K562 (cell line): ENCODE measurements around the gene TP73. TPM values are rescaled to one million over a fixed set of nuclear protein-coding genes. Genes with fewer than 3 reads are reported as not detected.

Experiments used
- ATAC-seq: fragments of 200-7000 bp; cut with Tn5 transposase; 3 replicates; pipeline ENCODE4 v1.9.1; 2020; ENCODE audit warnings: moderate library complexity
- BruUV-seq: library from RNA; stranded (reverse); fragments of 400-500 nt; replicated peaks from 2 replicates; lab custom pipeline; 2021; lab: Mats Ljungman, UMichigan
- CTCF ChIA-PET: fragments of 300-600 bp; formaldehyde crosslinking; extraction: SDS; loops from one replicate; lab custom pipeline; 2021; ENCODE audit warnings: low intra/inter-chr PET ratio; lab: Yijun Ruan, JAX
- POLR2A ChIA-PET: fragments of 300-600, 350-650 bp; sonication (Branson Sonifier 250); formaldehyde crosslinking; extraction: SDS; loops from one replicate; lab custom pipeline; 2021; ENCODE audit warnings: antibody characterized with exemption, inconsistent platforms; lab: Yijun Ruan, JAX
- DNase-seq, 4 experiments: peaks; one replicate each; pipeline versions ENCODE4 v3.0.0 to v3.0.0-alpha.2; 2011 to 2018; ENCODE audit warnings: low spot score in 3 of 4, mixed read lengths in 3 of 4; ENCODE audit errors: extremely low read depth in 1 of 4
- FAIRE-seq: peaks from 2 replicates; lab custom pipeline; 2011; peaks lifted over from hg19 to GRCh38; lab: Jason Lieb, UNC
- H2AFZ ChIP-seq: 2 replicates; pipeline ENCODE4 v1.6.0; 2011; ENCODE audit warnings: low read depth, low read length, control low read depth, inconsistent platforms
- H3K27ac ChIP-seq: fragments of 200-600 bp; 3 replicates; pipeline ENCODE4 v1.8.0; 2011; ENCODE audit warnings: low read depth, mild to moderate bottlenecking, control low read depth, inconsistent platforms, low read length, moderate library complexity, mixed read lengths; ENCODE audit errors: extremely low read depth
- H3K27me3 ChIP-seq, 2 experiments: fragments of 300-600 bp in 1 of 2; 2 replicates in 1 of 2; 3 replicates in 1 of 2; pipeline versions ENCODE4 v1.6.0 to v1.8.0; 2011; ENCODE audit warnings: inconsistent platforms in 2 of 2, low read length in 2 of 2, mild to moderate bottlenecking in 1 of 2, mixed read lengths in 1 of 2, moderate library complexity in 1 of 2; ENCODE audit not compliant: control insufficient read depth in 2 of 2, insufficient read depth in 2 of 2
- H3K36me3 ChIP-seq: fragments of 300-600 bp; 3 replicates; pipeline ENCODE4 v1.8.0; 2011; ENCODE audit warnings: mild to moderate bottlenecking, low read length, inconsistent platforms; ENCODE audit not compliant: control insufficient read depth, insufficient read depth
- H3K4me1 ChIP-seq, 2 experiments: fragments of 200-600 bp in 1 of 2; replicated peaks in 1 of 2; 2 replicates in 1 of 2; 3 replicates in 1 of 2; pipeline versions ENCODE4 v1.5.1 to v1.8.0; 2011; ENCODE audit warnings: inconsistent platforms in 2 of 2, low read length in 2 of 2, mild to moderate bottlenecking in 1 of 2, mixed read lengths in 1 of 2, moderate library complexity in 1 of 2; ENCODE audit not compliant: control insufficient read depth in 2 of 2, insufficient read depth in 2 of 2
- H3K4me2 ChIP-seq: 2 replicates; pipeline ENCODE4 v1.6.1; 2011; ENCODE audit warnings: low read length, control low read depth, inconsistent platforms, mixed read lengths; ENCODE audit not compliant: insufficient read depth
- H3K4me3 ChIP-seq: fragments of 200-600 bp; sonication (generic), shearing (Covaris generic); 2 replicates; pipeline ENCODE4 v1.5.1; 2016; ENCODE audit warnings: control low read depth, inconsistent platforms
- H3K79me2 ChIP-seq: fragments of 200-600 bp; 3 replicates; pipeline ENCODE4 v1.8.0; 2011; ENCODE audit warnings: low read length, inconsistent platforms; ENCODE audit not compliant: control insufficient read depth, insufficient read depth
- H3K9ac ChIP-seq, 2 experiments: 2 replicates each; pipeline versions ENCODE4 v1.6.0 to v1.6.1; 2011; ENCODE audit warnings: low read depth in 2 of 2, low read length in 2 of 2, control low read depth in 1 of 2, inconsistent platforms in 1 of 2, mild to moderate bottlenecking in 1 of 2, mixed read lengths in 1 of 2; ENCODE audit not compliant: insufficient read depth in 1 of 2
- H3K9me1 ChIP-seq: one replicate; pipeline ENCODE4 v1.6.0; 2011; ENCODE audit warnings: inconsistent platforms, mild to moderate bottlenecking, low read length, moderate library complexity; ENCODE audit not compliant: control insufficient read depth, insufficient read depth
- H3K9me3 ChIP-seq: replicated peaks from 2 replicates; pipeline ENCODE4 v1.5.1; 2011; ENCODE audit warnings: low read depth, low read length, inconsistent platforms; ENCODE audit not compliant: control insufficient read depth, insufficient read depth
- H4K20me1 ChIP-seq: replicated peaks from 2 replicates; pipeline ENCODE4 v1.6.1; 2011; ENCODE audit warnings: low read length, inconsistent platforms, mixed read lengths; ENCODE audit not compliant: control insufficient read depth, insufficient read depth
- ARID3B ChIP-seq: fragments of 250-450 bp; sonication (Bioruptor Pico); IDR thresholded peaks from 2 replicates; pipeline ENCODE4 v1.4.0; 2020; ENCODE audit warnings: borderline replicate concordance
- TFAM ChIP-seq: fragments of 250-450 bp; sonication (Bioruptor Pico); conservative IDR thresholded peaks from 2 replicates; pipeline ENCODE4 v1.5.0; 2021; ENCODE audit warnings: mild to moderate bottlenecking, moderate library complexity
- ZBTB49 ChIP-seq: sonication (generic); formaldehyde crosslinking; IDR thresholded peaks from 2 replicates; pipeline ENCODE4 v1.8.0; 2022; ENCODE audit warnings: missing genetic modification reagents, mild to moderate bottlenecking, borderline replicate concordance
- ZNF217 ChIP-seq: sonication (generic); formaldehyde crosslinking; IDR thresholded peaks from 2 replicates; pipeline ENCODE4 v1.8.0; 2022; ENCODE audit warnings: mild to moderate bottlenecking, missing genetic modification reagents
- WGBS: fragments of 100-300 bp; shearing (Covaris generic); methylation state at CpG from one replicate; pipeline ENCODE4 v1.1.6; 2016; ENCODE audit warnings: low coverage, mixed read lengths; ENCODE audit not compliant: insufficient coverage; ENCODE audit errors: missing lambda C conversion rate; 5-methylcytosine and 5-hydroxymethylcytosine counted together
- in situ Hi-C: fragments of 300-500 bp; cut with MboI; formaldehyde crosslinking; loops from 4 replicates; pipeline ENCODE4 v1.15.0; 2018; ENCODE audit warnings: inconsistent platforms, mixed read lengths
- intact Hi-C: fragments of 100-400 bp; cut with micrococcal nuclease; formaldehyde crosslinking; loops from 2 replicates; pipeline ENCODE4 v1.14.2; 2022
- polyA plus RNA-seq, 8 experiments: library from polyadenylated mRNA; depleted of rRNA in 4 of 8; stranded (reverse) in 5 of 8; unstranded in 3 of 8; fragments of >200 nt; fragmentation: Nextera tagmentation in 2 of 8; fragmentation: Illumina TruSeq in 1 of 8; extraction: Ambion mirVana in 2 of 8; extraction: Trizol in 1 of 8; gene quantifications; 2 replicates each; pipeline versions ENCODE4 v1.2.1 to v1.2.3, GENCODE V29; 2011 to 2014; ENCODE audit warnings: inconsistent platforms in 1 of 8, missing spikeins in 1 of 8
- total RNA-seq, 7 experiments: library from RNA; depleted of rRNA in 6 of 7; stranded (reverse); fragments of >200 nt in 6 of 7; fragmentation: Illumina TruSeq in 2 of 7; extraction: Trizol in 2 of 7; gene quantifications; 2 replicates each; pipeline versions ENCODE4 v1.2.1 to v1.2.3, GENCODE V29; 2011 to 2021; ENCODE audit warnings: low replicate concordance in 1 of 7

The TP73 gene
- total and polyA plus RNA-seq, 9 of the 15 experiments (the other 6 are each of a cell fraction or from before 2014, with no cell fraction given), result 0.07 to 1.6 (median 0.40) TPM; not detected in 2

GRCh38 chr1:3699596-3699995 is 47.3 kb downstream of the TP73 start:
- ATAC-seq, result no peak
- Histone ChIP-seq H3K27me3 (peaks cover 62 to 88% of the 10 kb centered on the region in 2 experiments), H4K20me1 (peaks cover 62% of the 10 kb centered on the region), H3K9me1 (no peaks in the 10 kb centered on the region), H3K4me2 (no peak overlapping the region), H3K9me3 (0 out of 2 replicates have a peak, but pooled peaks cover 1% of the 10 kb centered on the region), H3K4me3 (no peak overlapping the region), H3K27ac (no peak overlapping the region), H2AFZ (no peak overlapping the region), H3K36me3 (no peaks in the 10 kb centered on the region), H3K79me2 (no peaks in the 10 kb centered on the region), H3K4me1 (peaks cover 0 to 63% of the 10 kb centered on the region in 2 experiments; a peak in 2 of 5 replicates), H3K9ac (no peak overlapping the region)
- no peak for DNase-seq
- no peak for FAIRE-seq
- intact Hi-C loops (no loop called here), in situ Hi-C loops (no loop called here)
- CTCF ChIA-PET, result no interaction called here
- 2% methylated on average over 17 of the region's 18 CpGs for WGBS
- POLR2A ChIA-PET, result interaction anchor here (1.0 kb wide), 1 partner anchor 17 kb away, joined by 3 read pairs; no protein-coding TSS in a partner anchor
- TF ChIP-seq ZNF217 (CRISPR knock-in tag) (no peak), ZBTB49 (CRISPR knock-in tag) (no peak), ARID3B (CRISPR knock-in tag) (no peak), TFAM (CRISPR knock-in tag) (no peak)
- no TSS peak for BruUV-seq
